HEK293 (cell line): ENCODE results near the gene CACNA2D3.

Experiments
- CTCF ChIA-PET: fragments of 350-600 bp; formaldehyde crosslinking; extraction: SDS; loops from one replicate; lab custom pipeline; 2021; ENCODE audit warnings: antibody characterized with exemption; lab: Yijun Ruan, JAX
- POLR2A ChIA-PET: fragments of 300-600 bp; formaldehyde crosslinking; extraction: SDS; loops from one replicate; lab custom pipeline; 2020; ENCODE audit warnings: antibody characterized with exemption, inconsistent platforms; lab: Yijun Ruan, JAX
- H3K27ac ChIP-seq: fragments of 200-500 bp; sonication (Bioruptor generic); 2 replicates; pipeline ENCODE4 v1.5.1; 2014; ENCODE audit warnings: low read depth, low read length, control low read depth, inconsistent platforms; ENCODE audit errors: extremely low read depth
- H3K36me3 ChIP-seq, 2 experiments: fragments of 200-500 bp in 1 of 2; sonication (Bioruptor generic) in 1 of 2; 1 replicate in 1 of 2; 2 replicates in 1 of 2; pipeline ENCODE4 v1.5.1; 2014 to 2017; ENCODE audit warnings: inconsistent platforms in 2 of 2, low read length in 2 of 2; ENCODE audit not compliant: control insufficient read depth in 2 of 2, insufficient read depth in 1 of 2
- H3K4me1 ChIP-seq: fragments of 200-500 bp; sonication (Bioruptor generic); 2 replicates; pipeline ENCODE4 v1.5.1; 2014; ENCODE audit warnings: mild to moderate bottlenecking, low read length, inconsistent platforms; ENCODE audit not compliant: control insufficient read depth, insufficient read depth
- H3K4me3 ChIP-seq: 2 replicates; pipeline ENCODE4 v1.5.1; 2011; ENCODE audit warnings: low read depth, mild to moderate bottlenecking, control low read depth, low read length, moderate library complexity
- H3K9me3 ChIP-seq: fragments of 200-500 bp; sonication (Bioruptor generic); 2 replicates; pipeline ENCODE4 v1.5.1; 2014; ENCODE audit warnings: low read depth, low read length, inconsistent platforms; ENCODE audit not compliant: control insufficient read depth, insufficient read depth
- IKZF3 ChIP-seq: fragments of 450-650 bp; IDR thresholded peaks from 2 replicates; pipeline ENCODE4 v1.5.0; 2018; ENCODE audit warnings: missing biosample characterization, mild to moderate bottlenecking, missing genetic modification characterization, moderate library complexity
- INSM2 ChIP-seq: fragments of 450-650 bp; formaldehyde crosslinking; IDR thresholded peaks from 2 replicates; pipeline ENCODE4 v1.5.1; 2016; ENCODE audit warnings: missing biosample characterization, missing genetic modification characterization
- MYNN ChIP-seq: fragments of 450-650 bp; formaldehyde crosslinking; IDR thresholded peaks from 2 replicates; pipeline ENCODE4 v1.5.1; 2016; ENCODE audit warnings: missing biosample characterization, missing genetic modification characterization, borderline replicate concordance
- RBAK ChIP-seq: fragments of 450-650 bp; formaldehyde crosslinking; IDR thresholded peaks from 2 replicates; pipeline ENCODE4 v1.5.1; 2016; ENCODE audit warnings: missing biosample characterization, missing genetic modification characterization
- SALL2 ChIP-seq: fragments of 450-650 bp; formaldehyde crosslinking; IDR thresholded peaks from 2 replicates; pipeline ENCODE4 v1.5.0; 2017; ENCODE audit warnings: missing biosample characterization, mild to moderate bottlenecking, missing genetic modification characterization, borderline replicate concordance
- ZBTB1 ChIP-seq: fragments of 450-650 bp; formaldehyde crosslinking; IDR thresholded peaks from 2 replicates; pipeline ENCODE4 v1.5.1; 2016; ENCODE audit warnings: missing biosample characterization, missing genetic modification characterization
- ZBTB48 ChIP-seq: fragments of 450-650 bp; formaldehyde crosslinking; IDR thresholded peaks from 2 replicates; pipeline ENCODE4 v1.5.1; 2016; ENCODE audit warnings: missing biosample characterization, missing genetic modification characterization
- ZBTB8A ChIP-seq: fragments of 450-650 bp; formaldehyde crosslinking; IDR thresholded peaks from 2 replicates; pipeline ENCODE4 v1.5.1; 2016; ENCODE audit warnings: missing biosample characterization, missing genetic modification characterization
- ZNF121 ChIP-seq: fragments of 450-650 bp; formaldehyde crosslinking; IDR thresholded peaks from 2 replicates; pipeline ENCODE4 v1.5.1; 2016; ENCODE audit warnings: missing biosample characterization, missing genetic modification characterization
- ZNF202 ChIP-seq: fragments of 450-650 bp; formaldehyde crosslinking; IDR thresholded peaks from 2 replicates; pipeline ENCODE4 v1.5.1; 2016; ENCODE audit warnings: missing biosample characterization, missing genetic modification characterization, borderline replicate concordance
- ZNF23 ChIP-seq: fragments of 450-650 bp; formaldehyde crosslinking; IDR thresholded peaks from 2 replicates; pipeline ENCODE4 v1.5.1; 2016; ENCODE audit warnings: missing biosample characterization, missing genetic modification characterization, borderline replicate concordance
- ZNF354C ChIP-seq: fragments of 450-650 bp; formaldehyde crosslinking; IDR thresholded peaks from 2 replicates; pipeline ENCODE4 v1.5.1; 2016; ENCODE audit warnings: missing biosample characterization, missing genetic modification characterization, low read depth, borderline replicate concordance
- ZNF394 ChIP-seq: fragments of 450-650 bp; formaldehyde crosslinking; IDR thresholded peaks from 2 replicates; pipeline ENCODE4 v1.5.1; 2016; ENCODE audit warnings: missing biosample characterization, missing genetic modification characterization, mild to moderate bottlenecking, moderate library complexity, borderline replicate concordance
- ZNF416 ChIP-seq: fragments of 450-650 bp; formaldehyde crosslinking; IDR thresholded peaks from 2 replicates; pipeline ENCODE4 v1.5.1; 2016; ENCODE audit warnings: missing biosample characterization, missing genetic modification characterization
- ZNF433 ChIP-seq: fragments of 450-650 bp; formaldehyde crosslinking; IDR thresholded peaks from 2 replicates; pipeline ENCODE4 v1.5.1; 2016; ENCODE audit warnings: missing biosample characterization, missing genetic modification characterization, low read depth
- ZNF521 ChIP-seq: fragments of 450-650 bp; formaldehyde crosslinking; IDR thresholded peaks from 2 replicates; pipeline ENCODE4 v1.5.1; 2017; ENCODE audit warnings: missing biosample characterization, mild to moderate bottlenecking, missing genetic modification characterization
- ZNF530 ChIP-seq: fragments of 450-650 bp; formaldehyde crosslinking; IDR thresholded peaks from 2 replicates; pipeline ENCODE4 v1.5.1; 2016; ENCODE audit warnings: low read depth, missing biosample characterization, missing genetic modification characterization
- ZNF629 ChIP-seq: fragments of 450-650 bp; formaldehyde crosslinking; IDR thresholded peaks from 2 replicates; pipeline ENCODE4 v1.5.1; 2017; ENCODE audit warnings: missing biosample characterization, missing genetic modification characterization
- ZNF654 ChIP-seq: fragments of 450-650 bp; formaldehyde crosslinking; IDR thresholded peaks from 2 replicates; pipeline ENCODE4 v1.5.1; 2016; ENCODE audit warnings: low read depth, missing biosample characterization, missing genetic modification characterization
- ZNF704 ChIP-seq: fragments of 450-650 bp; formaldehyde crosslinking; IDR thresholded peaks from 2 replicates; pipeline ENCODE4 v1.5.1; 2016; ENCODE audit warnings: missing biosample characterization, missing genetic modification characterization
- ZNF843 ChIP-seq: fragments of 450-650 bp; formaldehyde crosslinking; IDR thresholded peaks from 2 replicates; pipeline ENCODE4 v1.5.1; 2016; ENCODE audit warnings: missing biosample characterization, missing genetic modification characterization

CACNA2D3 gene

GRCh38 chr3:54535619-54536018, 413.3 kb downstream of the CACNA2D3 start (continued):
- TF ChIP-seq SALL2: no peak

GRCh38 chr3:54536450-54536849, 414.1 kb downstream of the CACNA2D3 start:
- Histone ChIP-seq H3K36me3 (no peaks in the 10 kb centered on the region), H3K9me3 (no peaks in the 10 kb centered on the region), H3K4me3 (no peak overlapping the region), H3K4me1 (no peaks in the 10 kb centered on the region), H3K27ac (no peak overlapping the region)
- POLR2A ChIA-PET: no interaction called here
- TF ChIP-seq ZNF530 (tag by site-specific recombination) (no peak), ZBTB48 (tag by site-specific recombination) (no peak), MYNN (tag by site-specific recombination) (no peak), ZNF23 (no peak), ZNF654 (tag by site-specific recombination) (no peak)
- CTCF ChIA-PET: interaction anchor here (0.6 kb wide), 1 partner anchor 102 kb away, joined by 3 read pairs; no protein-coding TSS in a partner anchor

- CTCF ChIA-PET: interaction anchor here (0.7 to 1.6 kb wide), 2 partner anchors 14 to 930 kb away, joined by 3 read pairs; no protein-coding TSS in a partner anchor
- no peak overlapping the region for H3K27ac ChIP-seq
- POLR2A ChIA-PET: no interaction called here
- H3K4me1 ChIP-seq: no peaks in the 10 kb centered on the region
- no peaks in the 10 kb centered on the region for H3K9me3 ChIP-seq
- TF ChIP-seq ZNF654 (tag by site-specific recombination): no peak
- no peak for TF ChIP-seq ZNF394
- no peak for TF ChIP-seq ZNF521
- no peak for TF ChIP-seq ZNF416 (tag by site-specific recombination)
- TF ChIP-seq ZNF704: no peak
- TF ChIP-seq IKZF3 (tag by site-specific recombination): no peak
- no peak for TF ChIP-seq ZNF354C (tag by site-specific recombination)
- TF ChIP-seq ZNF202 (tag by site-specific recombination): no peak
- TF ChIP-seq ZNF121 (tag by site-specific recombination): no peak
- TF ChIP-seq ZBTB8A: no peak
- no peak for TF ChIP-seq ZNF629 (tag by site-specific recombination)
- no peak for TF ChIP-seq RBAK (tag by site-specific recombination)
- TF ChIP-seq ZNF843 (tag by site-specific recombination): no peak
- no peak for TF ChIP-seq ZBTB1 (tag by site-specific recombination)
- TF ChIP-seq INSM2 (tag by site-specific recombination): no peak
- no peak for TF ChIP-seq ZNF433 (tag by site-specific recombination)
- no peaks in the 10 kb centered on the region for H3K36me3 ChIP-seq
- no peak overlapping the region for H3K4me3 ChIP-seq
Measured at GRCh38 chr3:54537506-54537905, 415.2 kb downstream of the CACNA2D3 start.
